ENCODE results near the gene IGSF9. TPM values are rescaled to one million over a fixed set of nuclear protein-coding genes. Genes with fewer than 3 reads are reported as not detected.
"Not testable (repeated sequence)": the region's sequence is repeated elsewhere in the genome, so short reads cannot be mapped to it uniquely, and the experiment has no call there.

The IGSF9 gene
- total and polyA plus RNA-seq, 2 experiments from 2014 or later: 0.13 TPM; not detected in 1

DNA sequence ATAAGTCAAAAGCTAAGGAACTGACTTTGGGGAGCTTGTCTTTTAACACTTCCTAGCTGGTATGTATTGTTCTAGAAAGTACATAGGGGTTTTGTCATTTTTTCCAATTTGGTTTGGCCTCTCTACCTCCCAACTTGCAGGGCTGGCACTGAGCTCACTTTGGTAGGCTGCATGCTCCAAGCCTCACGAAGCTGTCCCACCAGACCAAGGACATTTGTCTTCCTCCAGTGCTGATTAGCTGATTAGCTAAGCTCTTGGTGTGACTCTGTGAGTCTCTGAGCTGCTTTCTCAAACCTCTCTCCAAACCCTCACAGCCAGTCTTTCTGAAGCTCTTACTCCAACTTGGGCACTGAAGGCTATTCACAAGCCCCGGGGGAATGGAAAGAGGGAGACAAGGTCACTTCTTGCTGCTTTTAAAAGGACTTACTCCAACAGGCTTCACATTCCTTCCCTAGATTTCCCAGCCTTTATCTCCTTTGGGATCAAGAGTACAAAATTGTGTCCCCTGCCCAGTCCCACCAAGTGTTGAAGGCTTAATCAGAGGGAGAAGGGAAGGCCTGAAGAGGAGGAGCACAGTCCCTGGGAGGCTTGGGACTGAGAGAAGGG lies 44.6 kb downstream of the IGSF9 start:
- no peak overlapping the region for H3K27ac ChIP-seq
- H2AFZ ChIP-seq: no peak overlapping the region
- H3K9ac ChIP-seq: no peak overlapping the region
- H3K9me2 ChIP-seq (ENCODE audit: insufficient read depth): no peaks in the 10 kb centered on the region
- H3K4me1 ChIP-seq (ENCODE audit: insufficient read depth): no peaks in the 10 kb centered on the region
- 77 to 87% methylated on average over 2 of the region's 2 CpGs for WGBS, 2 experiments (ENCODE audit: low coverage in 1 of 2, low lambda C conversion rate in 2 of 2, missing lambda C conversion rate in 2 of 2)
- no peaks in the 10 kb centered on the region for H3K79me2 ChIP-seq (ENCODE audit: insufficient read depth)
- no peak for DNase-seq
- H3K27me3 ChIP-seq (replicated peaks; ENCODE audit: insufficient read depth): no peaks in the 10 kb centered on the region
- no peak overlapping the region for H3K4me2 ChIP-seq (ENCODE audit: unreplicated experiment)
- no peaks in the 10 kb centered on the region for H3F3A ChIP-seq (ENCODE audit: insufficient read depth)
- in situ Hi-C loops (cut with MboI): no loop called here
- no peaks in the 10 kb centered on the region for H4K20me1 ChIP-seq (ENCODE audit: insufficient read depth)
- H3K4me3 ChIP-seq: no peak overlapping the region
- H3K9me3 ChIP-seq (ENCODE audit: low read depth): no peaks in the 10 kb centered on the region
- H3K36me3 ChIP-seq (ENCODE audit: low read depth): no peaks in the 10 kb centered on the region
- no peak for TF ChIP-seq EZH2 (IDR thresholded peaks at IDR 0.05; ENCODE audit: insufficient read depth, poor library complexity, severe bottlenecking)
- no peak for TF ChIP-seq EZH2phosphoT487 (IDR thresholded peaks at IDR 0.05; ENCODE audit: insufficient read depth, low read depth)

GRCh38 chr1:159900086-159900680 lies 45.2 kb downstream of the IGSF9 start, which contains the start of gene CFAP45:
TSS of gene CFAP45 (minus strand) at chr1:159900165. CDS start at chr1:159900098, 67 bp downstream.
- H2AFZ ChIP-seq: no peak within 1 kb of the TSS
- WGBS, 2 experiments (ENCODE audit: low coverage in 1 of 2, low lambda C conversion rate in 2 of 2, missing lambda C conversion rate in 2 of 2): 21 to 24% methylated on average over 15 to 30 of the region's 30 CpGs
- DNase-seq: peak; percentile 92
- no peak within 1 kb of the TSS for H3K4me3 ChIP-seq
- no peaks in the 10 kb centered on the region for H3K79me2 ChIP-seq (ENCODE audit: insufficient read depth)
- no peaks in the 10 kb centered on the region for H3K27me3 ChIP-seq (replicated peaks; ENCODE audit: insufficient read depth)
- TF ChIP-seq EZH2 (IDR thresholded peaks at IDR 0.05; ENCODE audit: insufficient read depth, poor library complexity, severe bottlenecking) (no peak), EZH2phosphoT487 (IDR thresholded peaks at IDR 0.05; ENCODE audit: insufficient read depth, low read depth) (no peak)
- H3K9me2 ChIP-seq (ENCODE audit: insufficient read depth): no peaks in the 10 kb centered on the region
- H3K4me1 ChIP-seq (ENCODE audit: insufficient read depth): no peaks in the 10 kb centered on the region
- no peaks in the 10 kb centered on the region for H3K9me3 ChIP-seq (ENCODE audit: low read depth)
- H3F3A ChIP-seq (ENCODE audit: insufficient read depth): no peaks in the 10 kb centered on the region
- no peaks in the 10 kb centered on the region for H3K36me3 ChIP-seq (ENCODE audit: low read depth)
- no peaks in the 10 kb centered on the region for H4K20me1 ChIP-seq (ENCODE audit: insufficient read depth)
- in situ Hi-C loops (cut with MboI): no loop called here
- no peak within 1 kb of the TSS for H3K4me2 ChIP-seq (ENCODE audit: unreplicated experiment)
- peak within 1 kb of the TSS; percentile 49; the same call in 1 of the 2 replicates for H3K9ac ChIP-seq
- no peak within 1 kb of the TSS for H3K27ac ChIP-seq

DNA sequence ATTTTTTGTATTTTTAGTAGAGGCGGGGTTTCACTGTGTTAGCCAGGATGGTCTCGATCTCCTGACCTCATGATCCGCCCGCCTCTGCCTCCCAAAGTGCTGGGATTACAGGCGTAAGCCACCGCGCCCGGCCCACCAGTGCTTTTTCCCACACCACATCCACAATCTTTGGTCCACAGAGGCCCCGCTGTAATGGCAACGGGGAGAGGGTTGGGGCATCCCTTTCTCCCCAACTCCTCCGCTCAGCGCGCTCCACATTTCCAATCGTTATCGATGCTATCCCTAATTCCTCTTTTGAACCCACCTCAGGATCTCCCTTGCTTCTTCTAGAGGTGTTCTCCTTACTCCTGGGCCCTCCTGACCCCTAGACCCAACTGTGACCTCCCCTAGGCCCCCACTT lies 45.8 kb downstream of the IGSF9 start:
- in situ Hi-C loops (cut with MboI): loop anchor here (10.0 kb wide), 1 partner anchor 735 kb away; no protein-coding TSS in a partner anchor
- H3K4me2 ChIP-seq (ENCODE audit: unreplicated experiment); H4K20me1 ChIP-seq (ENCODE audit: insufficient read depth); H3K27ac ChIP-seq; H3K4me1 ChIP-seq (ENCODE audit: insufficient read depth); H3K79me2 ChIP-seq (ENCODE audit: insufficient read depth); H3K9me3 ChIP-seq (ENCODE audit: low read depth); H3K9me2 ChIP-seq (ENCODE audit: insufficient read depth); H3K36me3 ChIP-seq (ENCODE audit: low read depth); H3K4me3 ChIP-seq; H3K27me3 ChIP-seq (replicated peaks; ENCODE audit: insufficient read depth); DNase-seq; H2AFZ ChIP-seq; H3F3A ChIP-seq (ENCODE audit: insufficient read depth): not testable (repeated sequence)
- H3K9ac ChIP-seq: peak overlapping the region; percentile 49; the same call in 1 of the 2 replicates
- WGBS, 2 experiments (ENCODE audit: low coverage in 1 of 2, low lambda C conversion rate in 2 of 2, missing lambda C conversion rate in 2 of 2): 81 to 86% methylated on average over 10 to 14 of the region's 15 CpGs

DNA sequence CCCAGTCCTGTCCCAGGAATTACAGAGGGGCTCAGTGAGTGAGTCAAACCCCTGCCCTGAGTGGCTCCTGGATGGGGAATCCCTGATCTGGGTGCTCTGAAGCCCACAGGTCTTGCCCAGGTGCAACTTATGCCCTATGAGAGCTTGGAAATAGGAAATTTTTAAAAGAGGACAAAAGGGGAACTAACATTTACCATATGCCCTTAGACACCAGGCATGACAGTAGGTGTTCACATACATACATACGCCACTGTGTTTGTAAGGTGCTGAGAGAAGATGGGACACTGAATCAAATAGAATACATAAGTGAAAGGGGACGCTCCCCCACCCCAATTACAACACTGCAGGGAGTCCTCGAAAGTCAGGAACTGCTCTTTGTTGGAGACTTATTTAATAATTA lies 46.9 kb downstream of the IGSF9 start:
- H3K79me2 ChIP-seq (ENCODE audit: insufficient read depth): no peaks in the 10 kb centered on the region
- no peak overlapping the region for H2AFZ ChIP-seq
- H4K20me1 ChIP-seq (ENCODE audit: insufficient read depth): no peaks in the 10 kb centered on the region
- H3K9ac ChIP-seq: no peak overlapping the region
- no peak overlapping the region for H3K4me2 ChIP-seq (ENCODE audit: unreplicated experiment)
- no peak for DNase-seq
- no peak for TF ChIP-seq EZH2 (IDR thresholded peaks at IDR 0.05; ENCODE audit: insufficient read depth, poor library complexity, severe bottlenecking)
- no peak for TF ChIP-seq EZH2phosphoT487 (IDR thresholded peaks at IDR 0.05; ENCODE audit: insufficient read depth, low read depth)
- in situ Hi-C loops (cut with MboI): loop anchor here (10.0 kb wide), 1 partner anchor 734 kb away; no protein-coding TSS in a partner anchor
- no peaks in the 10 kb centered on the region for H3K36me3 ChIP-seq (ENCODE audit: low read depth)
- H3K9me3 ChIP-seq (ENCODE audit: low read depth): no peaks in the 10 kb centered on the region
- no peak overlapping the region for H3K4me3 ChIP-seq
- H3F3A ChIP-seq (ENCODE audit: insufficient read depth): no peaks in the 10 kb centered on the region
- no peaks in the 10 kb centered on the region for H3K9me2 ChIP-seq (ENCODE audit: insufficient read depth)
- no peak overlapping the region for H3K27ac ChIP-seq
- WGBS, 2 experiments (ENCODE audit: low coverage in 1 of 2, low lambda C conversion rate in 2 of 2, missing lambda C conversion rate in 2 of 2): 83 to 92% methylated on average over 3 of the region's 3 CpGs
- no peaks in the 10 kb centered on the region for H3K4me1 ChIP-seq (ENCODE audit: insufficient read depth)
- no peaks in the 10 kb centered on the region for H3K27me3 ChIP-seq (replicated peaks; ENCODE audit: insufficient read depth)
